ENCODE results near the gene KYAT1.

Gene KYAT1

DNA sequence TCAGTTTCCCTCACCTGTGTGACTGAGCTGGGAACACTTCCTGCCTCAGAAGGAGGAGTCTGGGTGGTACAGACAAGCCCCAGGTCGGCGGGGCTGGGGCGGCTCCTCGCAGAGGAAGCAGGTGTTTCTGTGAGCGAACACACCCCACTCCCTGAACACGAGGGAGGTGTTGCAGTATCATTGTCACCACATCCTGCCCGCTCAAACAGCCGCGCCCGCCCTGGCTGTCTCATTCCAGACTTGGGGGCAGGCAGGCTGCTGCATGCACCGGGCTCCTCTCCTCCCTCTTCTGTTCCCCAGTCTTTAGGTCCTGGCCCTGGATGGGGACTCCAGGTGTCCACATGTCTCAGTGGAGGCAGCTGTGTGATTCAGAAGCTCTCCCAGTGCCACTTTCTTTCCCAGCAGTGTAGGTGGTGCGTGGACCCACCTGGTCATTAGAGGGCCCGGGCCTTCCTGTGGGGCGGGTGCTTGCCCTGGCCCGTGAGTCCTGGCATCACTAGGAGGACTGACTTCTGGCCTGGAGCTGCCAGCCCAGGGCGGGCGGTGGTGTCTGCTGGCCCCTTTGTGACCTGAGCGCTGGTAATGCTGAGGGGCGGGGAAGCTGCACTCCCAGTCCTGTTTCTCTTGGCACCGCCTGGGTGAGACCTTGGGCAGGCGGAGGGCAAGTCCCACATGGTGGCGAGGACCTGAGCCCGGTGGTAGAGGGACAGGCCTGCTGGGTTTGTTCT lies 20.8 kb upstream of the KYAT1 start:
- no peak for DNase-seq (ENCODE audit: low read depth in 1 of 2, low spot score in 1 of 2)
- in situ Hi-C loops (cut with HindIII; ENCODE audit: low pct_unique_long_range_greater_than_20kb, low sequenced_read_pairs) = no loop called here
- TF ChIP-seq JUND (IDR thresholded peaks at IDR 0.05; ENCODE audit: low read depth) = no peak

GRCh38 chr9:128901822-128902221 lies 20.1 kb upstream of the KYAT1 start:
- no peak for DNase-seq (ENCODE audit: low read depth in 1 of 2, low spot score in 1 of 2)
- in situ Hi-C loops (cut with HindIII; ENCODE audit: low pct_unique_long_range_greater_than_20kb, low sequenced_read_pairs) = no loop called here
- TF ChIP-seq JUND (IDR thresholded peaks at IDR 0.05; ENCODE audit: low read depth) = no peak

- TF ChIP-seq JUND (IDR thresholded peaks at IDR 0.05; ENCODE audit: low read depth) = no peak
- in situ Hi-C loops (cut with HindIII; ENCODE audit: low pct_unique_long_range_greater_than_20kb, low sequenced_read_pairs) = no loop called here
These were observed 19.6 kb upstream of the KYAT1 start for GRCh38 chr9:128901379-128901778.

DNA sequence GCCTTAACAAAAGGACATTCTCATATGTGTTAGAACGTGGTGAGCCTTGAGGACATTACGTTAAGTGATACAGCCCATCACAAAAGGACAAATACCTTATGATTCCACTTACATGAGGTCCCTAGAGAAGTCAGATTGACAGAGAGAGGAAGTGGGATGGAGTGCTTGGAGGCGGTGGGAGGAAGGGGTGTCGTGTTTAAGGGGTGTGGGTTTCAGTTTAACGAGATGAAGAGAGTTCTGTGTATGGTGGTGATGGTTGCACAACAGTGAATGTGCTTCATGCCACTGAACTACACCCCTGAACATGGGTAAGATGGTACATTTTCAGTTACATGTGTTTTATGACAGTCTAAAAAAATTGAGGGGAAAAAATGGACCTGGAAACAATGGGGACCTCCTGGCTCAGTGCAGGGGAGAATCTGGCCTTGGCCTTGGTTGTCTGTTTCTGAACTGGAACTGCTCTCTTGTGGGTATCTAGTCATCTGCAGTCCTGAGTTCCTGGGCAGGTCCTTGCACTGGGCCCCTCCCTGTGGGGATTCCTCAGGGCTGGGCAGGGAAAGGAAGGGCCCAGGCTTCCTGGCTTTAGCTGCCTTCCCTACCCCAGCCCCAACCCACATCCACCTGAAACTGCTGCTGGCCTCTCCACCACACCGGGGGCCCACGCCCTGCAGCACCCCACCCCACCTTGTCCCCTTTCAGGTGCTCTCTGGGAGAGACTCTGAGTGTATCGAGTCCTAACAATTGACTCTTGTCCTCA lies 18.0 kb upstream of the KYAT1 start:
- no peak for TF ChIP-seq JUND (IDR thresholded peaks at IDR 0.05; ENCODE audit: low read depth)
- DNase-seq (ENCODE audit: low read depth in 1 of 2, low spot score in 1 of 2) = no peak
- in situ Hi-C loops (cut with HindIII; ENCODE audit: low pct_unique_long_range_greater_than_20kb, low sequenced_read_pairs) = no loop called here

More at GRCh38 chr9:128901379-128901778, 19.6 kb upstream of the KYAT1 start:
- no peak for DNase-seq (ENCODE audit: low read depth in 1 of 2, low spot score in 1 of 2)

- in situ Hi-C loops (cut with HindIII; ENCODE audit: low pct_unique_long_range_greater_than_20kb, low sequenced_read_pairs) = no loop called here
- no peak for TF ChIP-seq JUND (IDR thresholded peaks at IDR 0.05; ENCODE audit: low read depth)
- no peak for DNase-seq (ENCODE audit: low read depth in 1 of 2, low spot score in 1 of 2)
These were observed 17.3 kb upstream of the KYAT1 start for GRCh38 chr9:128898845-128899565.

DNA sequence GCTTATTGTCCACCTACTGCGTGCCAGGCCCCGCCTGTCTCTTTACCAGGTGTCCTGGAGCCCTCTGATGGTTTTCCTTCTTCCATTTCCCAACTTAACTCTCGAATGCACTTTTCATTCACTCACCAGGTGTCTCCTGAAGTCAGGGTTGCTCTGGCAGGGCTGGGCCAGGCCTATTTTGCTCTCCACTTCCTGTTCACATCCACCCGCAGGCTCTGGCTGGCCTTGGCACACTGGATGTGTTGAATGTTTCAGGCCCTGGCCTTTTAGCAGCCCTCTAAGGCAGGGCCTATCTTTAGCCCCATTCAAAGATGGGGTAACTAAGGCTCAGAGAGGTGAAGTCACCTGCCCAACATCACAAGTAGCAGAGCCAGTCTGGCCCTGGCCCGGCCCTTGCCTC lies 16.6 kb upstream of the KYAT1 start:
- no peak for DNase-seq (ENCODE audit: low read depth in 1 of 2, low spot score in 1 of 2)
- in situ Hi-C loops (cut with HindIII; ENCODE audit: low pct_unique_long_range_greater_than_20kb, low sequenced_read_pairs) = no loop called here
- no peak for TF ChIP-seq JUND (IDR thresholded peaks at IDR 0.05; ENCODE audit: low read depth)

DNA sequence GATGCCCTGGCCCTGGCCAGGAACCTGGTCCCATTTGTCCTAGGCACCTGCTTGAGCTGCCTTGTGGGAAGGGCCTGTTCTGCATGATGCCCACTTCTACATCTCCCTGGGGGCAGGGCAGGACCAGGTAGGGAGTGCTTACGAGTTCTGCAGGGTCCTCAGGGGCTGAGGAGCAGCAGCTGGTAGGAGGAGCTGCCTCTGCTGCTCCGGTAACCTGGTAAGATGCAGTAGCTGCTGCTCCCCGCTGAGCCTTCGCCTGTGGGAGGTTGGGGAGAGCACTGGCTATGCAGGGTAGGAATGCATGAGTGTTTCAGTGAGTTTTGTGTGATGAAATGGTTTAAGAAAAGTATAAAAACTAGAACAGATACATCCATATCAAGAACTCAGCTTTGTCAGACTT lies 13.8 kb upstream of the KYAT1 start:
- in situ Hi-C loops (cut with HindIII; ENCODE audit: low pct_unique_long_range_greater_than_20kb, low sequenced_read_pairs) = no loop called here
- TF ChIP-seq JUND (IDR thresholded peaks at IDR 0.05; ENCODE audit: low read depth) = no peak
- DNase-seq (ENCODE audit: low read depth in 1 of 2, low spot score in 1 of 2) = no peak

- DNase-seq (ENCODE audit: low read depth in 1 of 2, low spot score in 1 of 2) = no peak
- in situ Hi-C loops (cut with HindIII; ENCODE audit: low pct_unique_long_range_greater_than_20kb, low sequenced_read_pairs) = no loop called here
- TF ChIP-seq JUND (IDR thresholded peaks at IDR 0.05; ENCODE audit: low read depth) = no peak
These were observed 13.0 kb upstream of the KYAT1 start for GRCh38 chr9:128894764-128895163.

- no peak for DNase-seq (ENCODE audit: low read depth in 1 of 2, low spot score in 1 of 2)
- in situ Hi-C loops (cut with HindIII; ENCODE audit: low pct_unique_long_range_greater_than_20kb, low sequenced_read_pairs) = no loop called here
- TF ChIP-seq JUND (IDR thresholded peaks at IDR 0.05; ENCODE audit: low read depth) = no peak
These were observed 11.6 kb upstream of the KYAT1 start for GRCh38 chr9:128893354-128893753.

DNA sequence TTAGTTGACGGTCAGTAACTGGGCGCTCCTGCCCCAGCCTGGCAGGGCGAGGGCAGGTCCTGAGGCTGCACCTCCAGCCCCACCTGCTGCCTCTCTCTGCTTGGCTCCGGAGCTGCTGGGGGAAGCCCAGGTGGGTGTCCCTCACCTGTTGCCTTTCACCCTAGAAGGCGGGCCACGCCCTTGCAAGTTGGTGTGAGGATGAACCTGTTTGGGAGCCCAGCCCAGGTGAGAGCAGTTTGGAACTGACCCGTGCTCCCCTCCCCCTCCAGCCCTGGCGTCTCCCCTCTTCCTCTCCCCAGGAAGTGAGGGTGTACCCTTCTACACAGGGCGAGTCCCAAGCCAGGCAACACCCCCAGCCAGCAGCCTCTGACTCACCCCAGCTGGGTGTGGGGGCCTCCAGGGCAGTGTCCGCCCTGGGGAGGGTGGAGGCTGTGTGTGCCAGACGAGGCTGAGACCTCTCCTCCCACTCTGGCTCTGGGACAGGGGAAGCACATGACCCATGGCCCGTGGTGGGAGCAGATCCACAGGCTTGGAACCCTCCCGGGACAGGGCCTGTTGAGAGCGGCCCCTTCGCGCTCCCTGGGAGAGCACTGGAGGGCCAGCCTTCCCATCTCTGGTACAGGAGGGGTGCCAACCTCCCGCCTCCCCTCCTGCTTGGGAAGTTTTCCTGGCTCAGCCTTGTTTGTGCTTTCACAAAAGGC lies 10.6 kb upstream of the KYAT1 start:
- in situ Hi-C loops (cut with HindIII; ENCODE audit: low pct_unique_long_range_greater_than_20kb, low sequenced_read_pairs) = no loop called here
- no peak for DNase-seq (ENCODE audit: low read depth in 1 of 2, low spot score in 1 of 2)
- TF ChIP-seq JUND (IDR thresholded peaks at IDR 0.05; ENCODE audit: low read depth) = no peak

- in situ Hi-C loops (cut with HindIII; ENCODE audit: low pct_unique_long_range_greater_than_20kb, low sequenced_read_pairs) = no loop called here
- TF ChIP-seq JUND (IDR thresholded peaks at IDR 0.05; ENCODE audit: low read depth) = no peak
- no peak for DNase-seq (ENCODE audit: low read depth in 1 of 2, low spot score in 1 of 2)
These were observed 9.8 kb upstream of the KYAT1 start for GRCh38 chr9:128891321-128892220.
